Measurements from ENCODE around the gene BNIP5.

DNA sequence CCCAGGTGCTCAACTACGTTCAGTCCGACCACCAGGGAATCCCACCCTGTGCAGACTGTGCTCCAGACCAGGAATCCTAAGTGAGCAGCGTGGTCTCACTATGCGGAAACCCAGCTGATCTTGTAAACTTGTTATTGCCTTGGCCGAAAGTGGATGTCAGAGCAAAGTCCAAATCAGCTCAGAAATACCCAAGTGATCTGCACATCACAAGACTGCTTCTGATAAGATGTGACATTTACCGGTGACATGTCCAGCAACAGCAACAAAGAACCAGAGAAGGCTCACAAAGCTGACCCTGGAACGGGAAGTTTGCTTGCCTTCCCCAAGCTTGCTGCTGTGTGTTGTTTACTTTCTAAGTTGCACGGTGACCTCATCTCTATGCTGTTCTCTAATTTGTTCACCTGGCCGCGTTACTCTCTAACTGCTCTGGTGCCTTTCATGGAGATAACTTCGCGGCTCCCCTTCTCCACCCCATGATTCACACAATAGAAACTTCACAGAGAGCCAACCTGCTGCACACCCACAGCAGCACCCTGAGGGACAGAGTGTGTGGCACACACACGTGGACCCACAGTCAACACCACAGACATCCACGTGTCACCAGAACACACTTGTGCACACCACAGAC, 1.7 kb downstream of the BNIP5 start:
- TF ChIP-seq, protein P1, sequence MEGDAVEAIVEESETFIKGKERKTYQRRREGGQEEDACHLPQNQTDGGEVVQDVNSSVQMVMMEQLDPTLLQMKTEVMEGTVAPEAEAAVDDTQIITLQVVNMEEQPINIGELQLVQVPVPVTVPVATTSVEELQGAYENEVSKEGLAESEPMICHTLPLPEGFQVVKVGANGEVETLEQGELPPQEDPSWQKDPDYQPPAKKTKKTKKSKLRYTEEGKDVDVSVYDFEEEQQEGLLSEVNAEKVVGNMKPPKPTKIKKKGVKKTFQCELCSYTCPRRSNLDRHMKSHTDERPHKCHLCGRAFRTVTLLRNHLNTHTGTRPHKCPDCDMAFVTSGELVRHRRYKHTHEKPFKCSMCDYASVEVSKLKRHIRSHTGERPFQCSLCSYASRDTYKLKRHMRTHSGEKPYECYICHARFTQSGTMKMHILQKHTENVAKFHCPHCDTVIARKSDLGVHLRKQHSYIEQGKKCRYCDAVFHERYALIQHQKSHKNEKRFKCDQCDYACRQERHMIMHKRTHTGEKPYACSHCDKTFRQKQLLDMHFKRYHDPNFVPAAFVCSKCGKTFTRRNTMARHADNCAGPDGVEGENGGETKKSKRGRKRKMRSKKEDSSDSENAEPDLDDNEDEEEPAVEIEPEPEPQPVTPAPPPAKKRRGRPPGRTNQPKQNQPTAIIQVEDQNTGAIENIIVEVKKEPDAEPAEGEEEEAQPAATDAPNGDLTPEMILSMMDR (IDR thresholded peaks at IDR 0.05), result no peak
- peak in 1 of 3 donors; percentile 17 for TF ChIP-seq POLR2A (IDR thresholded peaks at IDR 0.05)
